GM13977 (cell line): ENCODE data around the gene KSR1.

ENCODE experiments used
- DNase-seq: peaks from one replicate; pipeline ENCODE4 v3.0.0; 2012; ENCODE audit warnings: low spot score
- CTCF ChIP-seq: IDR thresholded peaks from 2 replicates; pipeline ENCODE4 v1.5.1; 2012; ENCODE audit warnings: mild to moderate bottlenecking, control low read depth; ENCODE audit not compliant: insufficient read depth; ENCODE audit errors: extremely low read depth, missing control alignments
- in situ Hi-C: fragments of 300-500 bp; cut with MboI; formaldehyde crosslinking; loops from one replicate; pipeline ENCODE4 v1.12.0; 2022; ENCODE audit warnings: low sequenced_read_pairs, low pct_unique_long_range_greater_than_20kb, mixed read lengths, inconsistent platforms; ENCODE audit not compliant: unreplicated experiment

Gene KSR1

GRCh38 chr17:27546624-27547300, 90.5 kb downstream of the KSR1 start:
- no peak for TF ChIP-seq CTCF
- in situ Hi-C loops, result no loop called here
- peak; percentile 67 for DNase-seq

- in situ Hi-C loops, result no loop called here
Observed at GRCh38 chr17:27547301-27547683, 91.0 kb downstream of the KSR1 start.

GRCh38 chr17:27548369-27548768, 92.1 kb downstream of the KSR1 start:
- TF ChIP-seq CTCF, result no peak
- in situ Hi-C loops, result no loop called here
- no peak for DNase-seq

More at GRCh38 chr17:27547301-27547683, 91.0 kb downstream of the KSR1 start:
- no peak for DNase-seq
- TF ChIP-seq CTCF, result no peak

GRCh38 chr17:27549251-27549893, 93.1 kb downstream of the KSR1 start:
- no peak for DNase-seq
- in situ Hi-C loops, result no loop called here
- TF ChIP-seq CTCF, result no peak

GRCh38 chr17:27550291-27550930, 94.2 kb downstream of the KSR1 start:
- DNase-seq, result no peak
- in situ Hi-C loops, result no loop called here
- no peak for TF ChIP-seq CTCF

GRCh38 chr17:27550974-27551505, 94.8 kb downstream of the KSR1 start:
- in situ Hi-C loops, result no loop called here
- DNase-seq, result no peak
- no peak for TF ChIP-seq CTCF
